SU-DHL-6 (cell line): Measurements from ENCODE around the gene GOLGA6L1.
"Not testable (repeated sequence)": the region's sequence is repeated elsewhere in the genome, so short reads cannot be mapped to it uniquely, and the experiment has no call there.

Experiments used
- CTCF ChIP-seq: fragments of 200-600 bp; sonication (generic); IDR thresholded peaks from one replicate; pipeline ENCODE4 v1.5.1; 2017; ENCODE audit warnings: antibody characterized with exemption, mild to moderate bottlenecking, low read length, moderate library complexity; ENCODE audit not compliant: insufficient read depth, poor library complexity, severe bottlenecking
- EZH2phosphoT487 ChIP-seq: fragments of 200-600 bp; sonication (generic), shearing (Covaris generic); conservative IDR thresholded peaks from 2 replicates; pipeline ENCODE4 v1.6.1; 2018; ENCODE audit warnings: mild to moderate bottlenecking, antibody characterized with exemption, low read length, moderate library complexity, mixed read lengths

DNA sequence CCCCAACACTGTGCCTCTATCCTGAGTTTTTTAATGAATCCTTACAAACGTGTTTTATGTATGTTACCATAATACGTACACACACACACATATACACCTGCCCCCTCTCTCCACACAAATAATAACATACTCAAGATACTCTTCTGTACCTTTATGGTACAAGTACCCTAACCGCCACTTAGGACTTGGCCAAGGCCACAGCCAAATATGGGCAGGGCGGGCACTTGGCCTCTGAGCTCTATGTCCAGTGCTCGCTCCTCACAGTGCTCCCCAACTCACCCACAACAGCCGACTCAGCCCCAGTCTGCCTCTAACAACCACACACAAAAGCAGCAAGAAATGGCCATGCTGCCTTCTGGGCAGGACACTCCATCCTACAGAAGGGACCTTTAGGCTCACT is 3.8 kb downstream of the GOLGA6L1 start:
- TF ChIP-seq CTCF, EZH2phosphoT487: not testable (repeated sequence)
